Astrocyte (in vitro differentiated cells and primary cell): Measurements from ENCODE around the gene RIPOR2. TPM values are rescaled to one million over a fixed set of nuclear protein-coding genes. Genes with fewer than 3 reads are reported as not detected.

Experiments used
- DNase-seq: peaks from one replicate; pipeline ENCODE4 v3.0.0-alpha.2; 2010; ENCODE audit warnings: low read depth
- FAIRE-seq: peaks from 2 replicates; lab custom pipeline; 2011; peaks lifted over from hg19 to GRCh38; lab: Jason Lieb, UNC
- H2AFZ ChIP-seq: 2 replicates; pipeline ENCODE4 v1.6.0; 2012; ENCODE audit warnings: low read depth, low read length, inconsistent platforms
- H3K27ac ChIP-seq: 2 replicates; pipeline ENCODE4 v1.5.1; 2011; ENCODE audit warnings: low read depth, low read length, inconsistent platforms
- H3K27me3 ChIP-seq: 2 replicates; pipeline ENCODE4 v1.6.0; 2011; ENCODE audit warnings: low read length, inconsistent platforms; ENCODE audit not compliant: insufficient read depth
- H3K36me3 ChIP-seq: 2 replicates; pipeline ENCODE4 v1.5.1; 2011; ENCODE audit warnings: low read length, inconsistent platforms; ENCODE audit not compliant: insufficient read depth
- H3K4me1 ChIP-seq: 2 replicates; pipeline ENCODE4 v1.5.1; 2011; ENCODE audit warnings: low read length, inconsistent platforms; ENCODE audit not compliant: insufficient read depth
- H3K4me2 ChIP-seq: 2 replicates; pipeline ENCODE4 v1.6.0; 2012; ENCODE audit warnings: low read length, inconsistent platforms
- H3K4me3 ChIP-seq: 2 replicates; pipeline ENCODE4 v1.5.1; 2011; ENCODE audit warnings: low read depth, mild to moderate bottlenecking, low read length, inconsistent platforms; ENCODE audit not compliant: insufficient read depth
- H3K79me2 ChIP-seq: 2 replicates; pipeline ENCODE4 v1.6.0; 2012; ENCODE audit warnings: mild to moderate bottlenecking, low read length, inconsistent platforms; ENCODE audit not compliant: insufficient read depth
- H3K9ac ChIP-seq: 2 replicates; pipeline ENCODE4 v1.6.0; 2012; ENCODE audit warnings: mild to moderate bottlenecking, low read length, inconsistent platforms
- H3K9me3 ChIP-seq: 2 replicates; pipeline ENCODE4 v1.5.1; 2012; ENCODE audit warnings: low read depth, mild to moderate bottlenecking, low read length, inconsistent platforms; ENCODE audit not compliant: insufficient read depth
- H4K20me1 ChIP-seq: 2 replicates; pipeline ENCODE4 v1.6.0; 2012; ENCODE audit warnings: low read length, inconsistent platforms; ENCODE audit not compliant: insufficient read depth
- H3K27ac Mint-ChIP-seq: one replicate; pipeline ENCODE4 v1.8.0; 2021; ENCODE audit warnings: mild to moderate bottlenecking, mixed read lengths; ENCODE audit not compliant: unreplicated experiment
- H3K27me3 Mint-ChIP-seq: one replicate; pipeline ENCODE4 v1.8.0; 2021; ENCODE audit warnings: low read depth, mixed read lengths; ENCODE audit not compliant: unreplicated experiment
- H3K36me3 Mint-ChIP-seq: one replicate; pipeline ENCODE4 v1.8.0; 2021; ENCODE audit warnings: low read depth, mixed read lengths; ENCODE audit not compliant: unreplicated experiment
- H3K4me1 Mint-ChIP-seq: one replicate; pipeline ENCODE4 v1.8.0; 2021; ENCODE audit warnings: low read depth, mixed read lengths; ENCODE audit not compliant: unreplicated experiment
- H3K4me3 Mint-ChIP-seq: one replicate; pipeline ENCODE4 v1.8.0; 2021; ENCODE audit warnings: mild to moderate bottlenecking, moderate library complexity, mixed read lengths; ENCODE audit not compliant: unreplicated experiment
- H3K9me3 Mint-ChIP-seq: one replicate; pipeline ENCODE4 v1.8.0; 2021; ENCODE audit warnings: mild to moderate bottlenecking, mixed read lengths; ENCODE audit not compliant: unreplicated experiment
- EZH2 ChIP-seq: IDR thresholded peaks from 2 replicates; pipeline ENCODE4 v1.6.1; 2012; ENCODE audit warnings: mild to moderate bottlenecking, low read length, inconsistent platforms; ENCODE audit not compliant: insufficient read depth
- total RNA-seq: library from RNA; stranded (reverse); gene quantifications from 2 replicates; pipeline ENCODE4 v1.2.1, GENCODE V29; 2021
- TF ChIP-seq, protein P1 (sequence below): IDR thresholded peaks from 2 replicates; pipeline ENCODE4 v1.5.1; 2011; ENCODE audit warnings: low read depth, mild to moderate bottlenecking, inconsistent platforms, low read length, moderate library complexity; ENCODE audit not compliant: insufficient read depth

RIPOR2 gene
- total RNA-seq, 1 donor from 2014 or later: 0.95 TPM

DNA sequence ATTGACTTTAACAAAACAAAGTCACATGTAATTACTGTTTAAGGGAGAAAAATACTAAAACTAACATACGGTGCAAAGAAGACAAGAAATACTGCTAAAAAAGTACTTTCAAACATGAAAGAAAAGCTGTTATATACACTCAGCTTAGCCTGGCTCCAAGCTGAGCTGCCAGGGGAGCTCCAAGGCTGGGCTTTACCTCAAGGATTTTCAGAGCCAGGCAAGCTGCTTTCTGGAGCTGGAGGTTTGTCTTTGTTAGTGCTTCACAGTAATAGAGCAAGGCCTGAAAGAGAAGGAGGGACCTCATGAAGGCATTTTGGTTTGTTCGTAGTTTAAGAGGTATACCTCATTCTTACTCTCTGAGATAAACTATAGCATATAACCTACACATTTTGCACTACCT lies 117.4 kb downstream of the RIPOR2 start:
- H3K4me3 Mint-ChIP-seq: no peak overlapping the region
- Histone ChIP-seq H3K9me3 (no peaks in the 10 kb centered on the region), H3K36me3 (no peaks in the 10 kb centered on the region), H3K27ac (no peak overlapping the region), H4K20me1 (no peaks in the 10 kb centered on the region), H3K4me2 (no peak overlapping the region), H3K4me3 (no peak overlapping the region), H3K4me1 (no peaks in the 10 kb centered on the region), H3K79me2 (no peaks in the 10 kb centered on the region), H2AFZ (no peak overlapping the region), H3K9ac (no peak overlapping the region), H3K27me3 (no peaks in the 10 kb centered on the region)
- FAIRE-seq (no peak), DNase-seq (no peak)
- H3K27me3 Mint-ChIP-seq: no peaks in the 10 kb centered on the region
- TF ChIP-seq, protein P1, sequence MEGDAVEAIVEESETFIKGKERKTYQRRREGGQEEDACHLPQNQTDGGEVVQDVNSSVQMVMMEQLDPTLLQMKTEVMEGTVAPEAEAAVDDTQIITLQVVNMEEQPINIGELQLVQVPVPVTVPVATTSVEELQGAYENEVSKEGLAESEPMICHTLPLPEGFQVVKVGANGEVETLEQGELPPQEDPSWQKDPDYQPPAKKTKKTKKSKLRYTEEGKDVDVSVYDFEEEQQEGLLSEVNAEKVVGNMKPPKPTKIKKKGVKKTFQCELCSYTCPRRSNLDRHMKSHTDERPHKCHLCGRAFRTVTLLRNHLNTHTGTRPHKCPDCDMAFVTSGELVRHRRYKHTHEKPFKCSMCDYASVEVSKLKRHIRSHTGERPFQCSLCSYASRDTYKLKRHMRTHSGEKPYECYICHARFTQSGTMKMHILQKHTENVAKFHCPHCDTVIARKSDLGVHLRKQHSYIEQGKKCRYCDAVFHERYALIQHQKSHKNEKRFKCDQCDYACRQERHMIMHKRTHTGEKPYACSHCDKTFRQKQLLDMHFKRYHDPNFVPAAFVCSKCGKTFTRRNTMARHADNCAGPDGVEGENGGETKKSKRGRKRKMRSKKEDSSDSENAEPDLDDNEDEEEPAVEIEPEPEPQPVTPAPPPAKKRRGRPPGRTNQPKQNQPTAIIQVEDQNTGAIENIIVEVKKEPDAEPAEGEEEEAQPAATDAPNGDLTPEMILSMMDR: no peak
- TF ChIP-seq EZH2: no peak
- H3K9me3 Mint-ChIP-seq: no peaks in the 10 kb centered on the region
- H3K36me3 Mint-ChIP-seq: no peaks in the 10 kb centered on the region
- H3K27ac Mint-ChIP-seq: no peak overlapping the region
- H3K4me1 Mint-ChIP-seq: no peaks in the 10 kb centered on the region

DNA sequence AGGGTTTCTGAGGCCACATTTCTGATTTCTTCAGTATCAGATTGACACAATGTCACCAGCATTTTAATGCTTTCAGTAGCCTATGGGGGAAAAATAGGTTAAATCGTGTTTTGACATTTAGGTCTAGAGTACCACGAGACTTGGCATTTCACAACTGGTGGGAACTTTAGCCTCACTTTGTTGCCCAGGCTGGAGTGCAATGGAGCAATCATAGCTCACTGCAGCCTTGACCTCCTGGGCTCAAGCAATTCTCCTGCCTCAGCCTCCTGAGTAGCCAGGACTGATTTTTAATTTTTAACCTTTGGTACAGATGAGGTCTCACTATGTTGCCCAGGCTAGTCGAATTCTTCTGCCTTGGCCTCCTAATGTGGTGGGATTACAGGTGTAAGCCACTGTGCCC lies 126.0 kb downstream of the RIPOR2 start:
- FAIRE-seq: no peak
- H3K4me1 Mint-ChIP-seq: no peaks in the 10 kb centered on the region

DNA sequence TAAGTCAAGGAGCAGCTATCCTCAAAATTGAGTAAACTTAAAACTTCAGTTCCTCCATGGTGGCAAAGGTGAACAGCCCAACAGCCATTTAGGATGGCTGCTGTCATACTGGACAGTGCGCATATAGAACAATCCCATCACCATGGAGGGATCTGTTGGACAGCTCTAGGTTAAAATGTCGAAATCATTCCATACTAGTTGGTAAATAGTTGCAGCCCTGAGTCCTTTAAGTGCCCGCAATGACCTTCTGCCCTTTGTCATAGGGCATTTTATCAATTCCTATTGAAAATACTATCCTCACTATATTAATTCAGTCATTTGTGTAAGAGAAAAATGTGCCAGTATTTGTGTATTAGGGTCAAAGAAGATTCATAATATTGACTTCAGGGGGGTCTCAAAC lies 128.2 kb downstream of the RIPOR2 start:
- DNase-seq (no peak), FAIRE-seq (no peak)
- no peak overlapping the region for H3K4me3 Mint-ChIP-seq
- Histone ChIP-seq H3K27me3 (no peaks in the 10 kb centered on the region), H3K36me3 (no peaks in the 10 kb centered on the region), H3K4me2 (no peak overlapping the region), H3K9me3 (no peaks in the 10 kb centered on the region), H3K9ac (no peak overlapping the region), H2AFZ (no peak overlapping the region), H4K20me1 (no peaks in the 10 kb centered on the region), H3K4me3 (no peak overlapping the region), H3K4me1 (no peaks in the 10 kb centered on the region), H3K27ac (no peak overlapping the region), H3K79me2 (no peaks in the 10 kb centered on the region)
- H3K27ac Mint-ChIP-seq: no peak overlapping the region
- H3K27me3 Mint-ChIP-seq: no peaks in the 10 kb centered on the region
- H3K4me1 Mint-ChIP-seq: peaks cover 3% of the 10 kb centered on the region
- no peak for TF ChIP-seq EZH2
- TF ChIP-seq, protein P1: no peak
- no peaks in the 10 kb centered on the region for H3K36me3 Mint-ChIP-seq
- no peaks in the 10 kb centered on the region for H3K9me3 Mint-ChIP-seq

More for the DNA sequence above, 126.0 kb downstream of the RIPOR2 start:
- H3K27ac Mint-ChIP-seq: no peak overlapping the region
- TF ChIP-seq, protein P1: no peak
- no peak for TF ChIP-seq EZH2
- H3K27me3 Mint-ChIP-seq: no peaks in the 10 kb centered on the region
- Histone ChIP-seq H3K9me3 (no peaks in the 10 kb centered on the region), H3K27ac (no peak overlapping the region), H2AFZ (no peak overlapping the region), H3K9ac (no peak overlapping the region), H3K4me3 (no peak overlapping the region), H3K36me3 (no peaks in the 10 kb centered on the region), H3K4me2 (no peak overlapping the region), H3K27me3 (no peaks in the 10 kb centered on the region), H3K4me1 (no peaks in the 10 kb centered on the region), H4K20me1 (no peaks in the 10 kb centered on the region), H3K79me2 (no peaks in the 10 kb centered on the region)
- no peak overlapping the region for H3K4me3 Mint-ChIP-seq
- no peaks in the 10 kb centered on the region for H3K9me3 Mint-ChIP-seq
- DNase-seq: no peak
- H3K36me3 Mint-ChIP-seq: no peaks in the 10 kb centered on the region
